ENCODE data around the gene IQGAP2. TPM values are rescaled to one million over a fixed set of nuclear protein-coding genes. Genes with fewer than 3 reads are reported as not detected.

Gene IQGAP2
- total RNA-seq, 1 donor = 0.36 TPM

DNA sequence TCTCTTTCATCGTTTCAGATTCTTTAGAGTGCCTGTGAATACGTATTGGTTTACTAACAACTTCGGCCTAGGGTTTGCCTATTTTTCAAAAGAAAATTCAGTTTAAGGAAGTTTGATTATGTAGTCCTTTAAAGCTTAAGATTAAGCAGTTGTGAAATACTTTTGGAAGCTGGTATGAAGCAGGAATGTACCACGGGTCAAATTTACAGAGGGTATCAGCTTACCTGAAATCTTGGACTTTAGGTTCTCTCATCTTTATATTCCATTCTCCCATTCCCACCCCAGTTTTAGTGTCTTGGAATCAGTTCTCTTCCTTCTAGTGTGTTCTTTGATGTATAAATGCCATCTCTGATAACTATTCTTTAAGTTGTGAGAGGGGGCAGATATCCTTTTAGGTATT is 53.2 kb downstream of the IQGAP2 start:
- Histone ChIP-seq H3K4me3 (ENCODE audit: insufficient read depth, low read length) (no peak overlapping the region), H3K4me1 (ENCODE audit: insufficient read depth, low read length) (no peaks in the 10 kb centered on the region), H3K9me3 (ENCODE audit: low read depth, low read length) (no peaks in the 10 kb centered on the region), H3K27ac (ENCODE audit: low read depth, low read length) (no peak overlapping the region), H3K36me3 (ENCODE audit: insufficient read depth, low read length) (no peaks in the 10 kb centered on the region), H3K4me2 (ENCODE audit: insufficient read depth, low read length) (no peak overlapping the region), H3K79me2 (ENCODE audit: insufficient read depth, low read length) (no peaks in the 10 kb centered on the region), H2AFZ (ENCODE audit: low read length) (no peak overlapping the region), H4K20me1 (ENCODE audit: insufficient read depth, low read length) (no peaks in the 10 kb centered on the region), H3K27me3 (ENCODE audit: insufficient read depth, low read length) (no peaks in the 10 kb centered on the region)
- DNase-seq (ENCODE audit: insufficient read length, low spot score, missing footprints) = no peak
- TF ChIP-seq, protein P1, sequence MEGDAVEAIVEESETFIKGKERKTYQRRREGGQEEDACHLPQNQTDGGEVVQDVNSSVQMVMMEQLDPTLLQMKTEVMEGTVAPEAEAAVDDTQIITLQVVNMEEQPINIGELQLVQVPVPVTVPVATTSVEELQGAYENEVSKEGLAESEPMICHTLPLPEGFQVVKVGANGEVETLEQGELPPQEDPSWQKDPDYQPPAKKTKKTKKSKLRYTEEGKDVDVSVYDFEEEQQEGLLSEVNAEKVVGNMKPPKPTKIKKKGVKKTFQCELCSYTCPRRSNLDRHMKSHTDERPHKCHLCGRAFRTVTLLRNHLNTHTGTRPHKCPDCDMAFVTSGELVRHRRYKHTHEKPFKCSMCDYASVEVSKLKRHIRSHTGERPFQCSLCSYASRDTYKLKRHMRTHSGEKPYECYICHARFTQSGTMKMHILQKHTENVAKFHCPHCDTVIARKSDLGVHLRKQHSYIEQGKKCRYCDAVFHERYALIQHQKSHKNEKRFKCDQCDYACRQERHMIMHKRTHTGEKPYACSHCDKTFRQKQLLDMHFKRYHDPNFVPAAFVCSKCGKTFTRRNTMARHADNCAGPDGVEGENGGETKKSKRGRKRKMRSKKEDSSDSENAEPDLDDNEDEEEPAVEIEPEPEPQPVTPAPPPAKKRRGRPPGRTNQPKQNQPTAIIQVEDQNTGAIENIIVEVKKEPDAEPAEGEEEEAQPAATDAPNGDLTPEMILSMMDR (IDR thresholded peaks at IDR 0.05; ENCODE audit: extremely low read depth, low read depth, low read length) = no peak

DNA sequence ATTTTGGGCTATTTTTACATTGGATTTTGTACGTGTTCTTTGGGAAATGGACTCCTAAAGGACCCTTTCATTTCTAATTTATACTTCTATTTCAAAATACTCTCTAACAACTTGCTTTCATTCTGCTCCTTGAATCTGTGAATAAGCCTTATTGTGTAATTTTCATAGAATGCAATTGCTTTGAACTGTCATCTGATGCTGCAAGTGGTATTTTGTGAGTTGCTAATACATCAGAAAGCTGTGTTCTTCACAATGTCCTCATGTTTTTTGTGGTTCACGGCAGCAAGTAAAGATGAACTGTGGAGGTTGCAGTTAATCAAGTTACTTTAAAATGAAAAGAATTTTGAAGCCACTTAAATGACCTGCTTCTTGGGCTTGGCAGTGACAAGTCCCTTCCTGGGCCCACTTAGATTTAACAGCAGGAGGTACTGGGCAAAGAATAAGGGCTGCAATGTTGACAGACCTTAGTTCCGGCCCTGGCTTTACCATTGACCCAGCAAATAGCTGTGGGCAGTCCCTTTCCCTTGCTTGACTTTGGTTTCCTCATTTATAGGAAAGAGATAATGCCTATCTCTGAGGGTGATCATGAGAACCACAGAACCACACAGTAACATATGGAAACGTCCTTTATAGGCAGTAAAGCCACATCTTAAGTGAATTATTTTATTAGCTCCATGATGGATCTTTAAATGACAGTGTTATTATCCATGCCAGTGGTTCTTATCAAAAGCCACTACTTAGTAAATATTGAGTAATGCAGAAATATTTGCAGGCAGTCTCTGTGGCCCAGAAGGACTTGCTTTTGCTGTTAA is 54.8 kb downstream of the IQGAP2 start:
- H3K27ac ChIP-seq (ENCODE audit: low read depth, low read length) = no peak overlapping the region
- TF ChIP-seq, protein P1 (IDR thresholded peaks at IDR 0.05; ENCODE audit: extremely low read depth, low read depth, low read length) = no peak
- no peaks in the 10 kb centered on the region for H3K36me3 ChIP-seq (ENCODE audit: insufficient read depth, low read length)
- H4K20me1 ChIP-seq (ENCODE audit: insufficient read depth, low read length) = no peaks in the 10 kb centered on the region
- no peaks in the 10 kb centered on the region for H3K27me3 ChIP-seq (ENCODE audit: insufficient read depth, low read length)
- H3K4me3 ChIP-seq (ENCODE audit: insufficient read depth, low read length) = no peak overlapping the region
- no peaks in the 10 kb centered on the region for H3K4me1 ChIP-seq (ENCODE audit: insufficient read depth, low read length)
- H3K9me3 ChIP-seq (ENCODE audit: low read depth, low read length) = no peaks in the 10 kb centered on the region
- H3K79me2 ChIP-seq (ENCODE audit: insufficient read depth, low read length) = no peaks in the 10 kb centered on the region
- no peak for DNase-seq (ENCODE audit: insufficient read length, low spot score, missing footprints)
- H3K4me2 ChIP-seq (ENCODE audit: insufficient read depth, low read length) = no peak overlapping the region
- no peak overlapping the region for H2AFZ ChIP-seq (ENCODE audit: low read length)

DNA sequence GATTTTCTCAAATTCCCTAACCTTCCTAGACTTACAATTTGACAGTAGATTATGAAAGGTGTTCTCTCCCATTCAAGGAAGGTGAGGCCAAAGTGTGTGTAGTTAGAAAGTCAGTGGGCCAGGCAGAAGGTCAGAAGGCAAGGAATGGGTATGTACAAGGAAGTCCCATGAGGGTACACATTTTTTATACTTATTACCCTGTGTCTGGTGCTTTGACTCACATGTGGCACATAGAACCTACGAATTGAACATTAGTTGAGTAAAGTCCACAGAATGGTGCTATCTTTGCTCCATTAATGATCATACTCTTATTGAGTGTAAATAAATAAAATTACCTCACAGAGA is 55.4 kb downstream of the IQGAP2 start:
- H3K9me3 ChIP-seq (ENCODE audit: low read depth, low read length) = no peaks in the 10 kb centered on the region
- H4K20me1 ChIP-seq (ENCODE audit: insufficient read depth, low read length) = no peaks in the 10 kb centered on the region
- no peaks in the 10 kb centered on the region for H3K36me3 ChIP-seq (ENCODE audit: insufficient read depth, low read length)
- H3K27ac ChIP-seq (ENCODE audit: low read depth, low read length) = no peak overlapping the region
- no peak overlapping the region for H2AFZ ChIP-seq (ENCODE audit: low read length)
- no peaks in the 10 kb centered on the region for H3K79me2 ChIP-seq (ENCODE audit: insufficient read depth, low read length)
- DNase-seq (ENCODE audit: insufficient read length, low spot score, missing footprints) = no peak
- no peaks in the 10 kb centered on the region for H3K4me1 ChIP-seq (ENCODE audit: insufficient read depth, low read length)
- TF ChIP-seq, protein P1 (IDR thresholded peaks at IDR 0.05; ENCODE audit: extremely low read depth, low read depth, low read length) = no peak
- H3K4me3 ChIP-seq (ENCODE audit: insufficient read depth, low read length) = no peak overlapping the region
- H3K27me3 ChIP-seq (ENCODE audit: insufficient read depth, low read length) = no peaks in the 10 kb centered on the region
- no peak overlapping the region for H3K4me2 ChIP-seq (ENCODE audit: insufficient read depth, low read length)

DNA sequence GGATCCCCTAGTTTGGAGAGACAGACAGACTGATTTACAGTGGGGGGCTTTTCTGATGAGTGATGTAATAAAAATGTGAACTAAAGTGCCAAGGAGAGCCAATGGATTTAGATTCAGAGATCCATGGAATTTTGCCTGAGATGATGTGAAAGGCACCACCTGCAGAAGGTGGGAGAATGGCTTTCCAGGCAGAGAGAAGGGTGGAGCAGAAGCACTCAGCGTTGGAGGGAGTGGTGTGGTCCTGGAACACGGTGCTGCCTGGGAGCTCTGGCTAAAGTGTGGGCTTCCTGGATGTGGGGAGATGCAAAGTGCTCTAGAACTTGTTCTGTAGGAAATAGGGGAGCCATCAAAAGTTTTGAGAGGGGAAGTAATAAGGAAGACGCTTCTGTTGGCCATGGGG is 57.0 kb downstream of the IQGAP2 start:
- Histone ChIP-seq H2AFZ (ENCODE audit: low read length) (no peak overlapping the region), H3K27me3 (ENCODE audit: insufficient read depth, low read length) (no peaks in the 10 kb centered on the region), H3K9me3 (ENCODE audit: low read depth, low read length) (no peaks in the 10 kb centered on the region), H3K4me1 (ENCODE audit: insufficient read depth, low read length) (no peaks in the 10 kb centered on the region), H3K4me2 (ENCODE audit: insufficient read depth, low read length) (no peak overlapping the region), H3K36me3 (ENCODE audit: insufficient read depth, low read length) (no peaks in the 10 kb centered on the region), H3K79me2 (ENCODE audit: insufficient read depth, low read length) (no peaks in the 10 kb centered on the region), H3K4me3 (ENCODE audit: insufficient read depth, low read length) (no peak overlapping the region), H3K27ac (ENCODE audit: low read depth, low read length) (no peak overlapping the region), H4K20me1 (ENCODE audit: insufficient read depth, low read length) (no peaks in the 10 kb centered on the region)
- no peak for DNase-seq (ENCODE audit: insufficient read length, low spot score, missing footprints)
- TF ChIP-seq, protein P1 (IDR thresholded peaks at IDR 0.05; ENCODE audit: extremely low read depth, low read depth, low read length) = no peak

Measured in osteoblast (primary cell).